ENCODE results near the gene WDR44. TPM values are rescaled to one million over a fixed set of nuclear protein-coding genes. Genes with fewer than 3 reads are reported as not detected.

Gene WDR44
- total RNA-seq, 1 donor from 2014 or later = 14.6 TPM

DNA sequence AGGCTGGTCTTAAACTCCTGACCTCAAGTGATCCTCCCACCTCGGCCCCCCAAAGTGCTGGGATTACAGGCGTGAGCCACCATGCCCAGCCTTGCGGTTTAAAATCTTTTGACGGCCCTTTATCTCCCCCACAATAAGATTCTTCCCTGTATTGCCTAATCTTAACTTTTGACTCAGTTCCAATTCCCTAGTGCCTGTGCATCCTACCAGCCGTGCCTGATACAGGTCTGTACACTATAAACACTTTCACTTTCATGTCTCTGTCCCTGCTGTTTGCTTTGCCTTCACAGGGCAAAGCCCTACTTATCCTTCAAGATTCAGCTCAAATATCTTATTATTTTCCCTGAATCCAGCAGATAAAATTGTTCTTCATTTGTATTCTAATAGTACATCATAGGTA, 74.6 kb downstream of the WDR44 start:
- Mint-ChIP-seq H3K27ac (ENCODE audit: unreplicated experiment) (no peak overlapping the region), H3K27me3 (ENCODE audit: unreplicated experiment) (no peaks in the 10 kb centered on the region), H3K36me3 (ENCODE audit: unreplicated experiment) (no peaks in the 10 kb centered on the region), H3K9me3 (ENCODE audit: unreplicated experiment) (peaks cover 2% of the 10 kb centered on the region), H3K4me1 (ENCODE audit: low read depth, unreplicated experiment) (no peaks in the 10 kb centered on the region), H3K4me3 (ENCODE audit: unreplicated experiment) (no peak overlapping the region)
- TF ChIP-seq, protein P1, sequence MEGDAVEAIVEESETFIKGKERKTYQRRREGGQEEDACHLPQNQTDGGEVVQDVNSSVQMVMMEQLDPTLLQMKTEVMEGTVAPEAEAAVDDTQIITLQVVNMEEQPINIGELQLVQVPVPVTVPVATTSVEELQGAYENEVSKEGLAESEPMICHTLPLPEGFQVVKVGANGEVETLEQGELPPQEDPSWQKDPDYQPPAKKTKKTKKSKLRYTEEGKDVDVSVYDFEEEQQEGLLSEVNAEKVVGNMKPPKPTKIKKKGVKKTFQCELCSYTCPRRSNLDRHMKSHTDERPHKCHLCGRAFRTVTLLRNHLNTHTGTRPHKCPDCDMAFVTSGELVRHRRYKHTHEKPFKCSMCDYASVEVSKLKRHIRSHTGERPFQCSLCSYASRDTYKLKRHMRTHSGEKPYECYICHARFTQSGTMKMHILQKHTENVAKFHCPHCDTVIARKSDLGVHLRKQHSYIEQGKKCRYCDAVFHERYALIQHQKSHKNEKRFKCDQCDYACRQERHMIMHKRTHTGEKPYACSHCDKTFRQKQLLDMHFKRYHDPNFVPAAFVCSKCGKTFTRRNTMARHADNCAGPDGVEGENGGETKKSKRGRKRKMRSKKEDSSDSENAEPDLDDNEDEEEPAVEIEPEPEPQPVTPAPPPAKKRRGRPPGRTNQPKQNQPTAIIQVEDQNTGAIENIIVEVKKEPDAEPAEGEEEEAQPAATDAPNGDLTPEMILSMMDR (IDR thresholded peaks at IDR 0.05; ENCODE audit: partially characterized antibody, unreplicated experiment) = no peak
- DNase-seq = no peak

DNA sequence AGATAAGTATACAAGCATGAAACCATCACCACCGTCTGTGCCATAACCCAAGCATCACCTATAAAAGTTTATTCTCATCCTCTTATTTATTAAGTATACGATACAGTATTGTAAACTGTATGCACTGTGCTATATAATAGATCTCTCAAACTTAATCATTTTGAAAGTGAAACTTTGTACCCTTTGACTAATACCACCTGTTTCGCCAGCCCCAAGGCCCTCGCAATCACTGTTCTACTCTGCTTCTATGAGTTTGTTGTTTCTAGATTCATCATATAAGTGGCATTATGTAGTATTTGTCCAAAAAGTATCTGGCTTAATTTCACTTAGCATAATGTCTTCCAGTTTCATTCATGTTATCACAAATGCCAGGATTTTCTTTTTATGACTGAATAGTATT, 77.7 kb downstream of the WDR44 start:
- Mint-ChIP-seq H3K27me3 (ENCODE audit: unreplicated experiment) (no peaks in the 10 kb centered on the region), H3K27ac (ENCODE audit: unreplicated experiment) (no peak overlapping the region), H3K4me3 (ENCODE audit: unreplicated experiment) (no peak overlapping the region), H3K4me1 (ENCODE audit: low read depth, unreplicated experiment) (no peaks in the 10 kb centered on the region), H3K36me3 (ENCODE audit: unreplicated experiment) (no peaks in the 10 kb centered on the region), H3K9me3 (ENCODE audit: unreplicated experiment) (no peaks in the 10 kb centered on the region)
- DNase-seq = no peak
- TF ChIP-seq, protein P1 (IDR thresholded peaks at IDR 0.05; ENCODE audit: partially characterized antibody, unreplicated experiment) = no peak

DNA sequence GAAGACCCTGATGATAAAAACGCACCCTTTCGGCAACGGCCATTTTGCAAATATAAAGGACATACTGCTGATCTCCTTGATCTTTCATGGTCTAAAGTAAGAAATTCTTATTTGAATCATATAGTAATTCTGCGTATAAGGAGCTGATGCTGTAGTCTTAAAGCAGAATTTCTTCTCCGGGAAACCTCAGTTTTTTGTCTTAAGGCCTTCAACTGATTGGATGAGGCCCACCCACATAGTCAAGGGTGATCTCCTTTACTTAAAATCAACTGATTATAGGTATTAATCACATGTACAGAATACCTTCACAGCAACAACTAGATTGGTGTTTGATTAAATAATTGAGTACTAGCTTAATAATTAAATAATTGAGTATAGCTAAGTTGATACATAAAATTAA, 86.9 kb downstream of the WDR44 start:
- Mint-ChIP-seq H3K4me3 (ENCODE audit: unreplicated experiment) (no peak overlapping the region), H3K27me3 (ENCODE audit: unreplicated experiment) (no peaks in the 10 kb centered on the region), H3K27ac (ENCODE audit: unreplicated experiment) (no peak overlapping the region), H3K9me3 (ENCODE audit: unreplicated experiment) (no peaks in the 10 kb centered on the region), H3K36me3 (ENCODE audit: unreplicated experiment) (no peaks in the 10 kb centered on the region), H3K4me1 (ENCODE audit: low read depth, unreplicated experiment) (no peaks in the 10 kb centered on the region)
- TF ChIP-seq, protein P1 (IDR thresholded peaks at IDR 0.05; ENCODE audit: partially characterized antibody, unreplicated experiment) = no peak
- DNase-seq = no peak

DNA sequence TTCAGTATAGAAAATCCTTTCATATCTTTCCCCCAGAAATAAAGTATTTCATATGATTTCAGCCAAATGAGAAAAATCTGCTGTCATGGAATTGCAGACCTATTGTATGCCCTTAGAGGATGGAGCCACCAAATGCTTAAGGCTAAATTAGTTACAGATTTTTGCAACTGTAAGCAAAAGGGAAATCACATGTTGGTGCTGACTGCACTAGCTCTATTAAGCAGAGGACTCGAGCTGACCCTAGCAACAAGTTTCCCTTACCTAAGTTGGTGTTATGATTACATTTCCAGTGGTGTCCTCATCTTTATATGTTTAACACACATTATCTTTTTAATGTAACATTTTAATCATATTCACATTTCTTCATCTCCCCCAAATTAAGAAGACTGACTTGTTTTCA, 91.4 kb downstream of the WDR44 start:
- no peak overlapping the region for H3K27ac Mint-ChIP-seq (ENCODE audit: unreplicated experiment)
- H3K27me3 Mint-ChIP-seq (ENCODE audit: unreplicated experiment) = no peaks in the 10 kb centered on the region
- no peaks in the 10 kb centered on the region for H3K9me3 Mint-ChIP-seq (ENCODE audit: unreplicated experiment)
- no peaks in the 10 kb centered on the region for H3K36me3 Mint-ChIP-seq (ENCODE audit: unreplicated experiment)
- no peak overlapping the region for H3K4me3 Mint-ChIP-seq (ENCODE audit: unreplicated experiment)
- TF ChIP-seq, protein P1 (IDR thresholded peaks at IDR 0.05; ENCODE audit: partially characterized antibody, unreplicated experiment) = no peak
- no peaks in the 10 kb centered on the region for H3K4me1 Mint-ChIP-seq (ENCODE audit: low read depth, unreplicated experiment)
- no peak for DNase-seq

DNA sequence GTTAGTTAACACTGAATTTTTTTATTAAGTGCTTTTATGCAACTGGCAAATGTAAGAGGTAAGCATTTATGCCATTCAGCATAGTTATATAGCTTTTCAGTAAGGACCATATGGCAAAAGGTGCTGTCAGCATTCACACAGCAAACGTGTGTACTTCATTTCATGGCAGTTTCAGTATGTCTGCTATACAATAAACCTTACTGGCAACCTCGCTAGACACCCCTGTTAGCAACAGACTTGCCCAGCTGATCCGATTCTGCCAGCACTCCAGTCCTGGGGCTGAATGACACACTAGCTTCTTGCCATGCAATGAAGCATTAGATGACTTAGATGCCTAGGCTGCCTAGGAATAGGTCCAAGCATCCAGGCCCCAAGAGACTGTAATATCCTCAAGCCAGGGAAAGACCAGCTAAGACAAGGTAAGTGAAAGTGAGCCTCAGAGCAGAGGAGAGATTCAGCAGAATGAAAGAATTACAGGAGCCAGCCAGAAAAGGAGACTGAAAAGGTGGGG, 102.4 kb downstream of the WDR44 start:
- Mint-ChIP-seq H3K4me1 (ENCODE audit: low read depth, unreplicated experiment) (no peaks in the 10 kb centered on the region), H3K36me3 (ENCODE audit: unreplicated experiment) (no peaks in the 10 kb centered on the region), H3K4me3 (ENCODE audit: unreplicated experiment) (no peak overlapping the region), H3K9me3 (ENCODE audit: unreplicated experiment) (no peaks in the 10 kb centered on the region), H3K27ac (ENCODE audit: unreplicated experiment) (no peak overlapping the region), H3K27me3 (ENCODE audit: unreplicated experiment) (peaks cover 2% of the 10 kb centered on the region)
- TF ChIP-seq, protein P1 (IDR thresholded peaks at IDR 0.05; ENCODE audit: partially characterized antibody, unreplicated experiment) = no peak
- DNase-seq = no peak

All from glutamatergic neuron (in vitro differentiated cells).